Skeletal muscle satellite cell (primary cell): Measurements from ENCODE around the gene CELA3B.
"Not testable (repeated sequence)": the region's sequence is repeated elsewhere in the genome, so short reads cannot be mapped to it uniquely, and the experiment has no call there.

Source experiments
- H3K27me3 ChIP-seq: 2 replicates; pipeline ENCODE4 v1.7.0; 2013; ENCODE audit warnings: low read length; ENCODE audit not compliant: control insufficient read depth, insufficient read depth
- H3K36me3 ChIP-seq: 2 replicates; pipeline ENCODE4 v1.7.0; 2013; ENCODE audit warnings: mild to moderate bottlenecking, control low read depth, low read length; ENCODE audit not compliant: insufficient read depth
- H3K4me1 ChIP-seq: 2 replicates; pipeline ENCODE4 v1.7.0; 2013; ENCODE audit warnings: low read length; ENCODE audit not compliant: control insufficient read depth, insufficient read depth
- H3K4me2 ChIP-seq: 2 replicates; pipeline ENCODE4 v1.7.0; 2013; ENCODE audit warnings: mild to moderate bottlenecking, low read length
- H3K4me3 ChIP-seq: 2 replicates; pipeline ENCODE4 v1.7.0; 2013; ENCODE audit warnings: low read length
- H3K9ac ChIP-seq: 2 replicates; pipeline ENCODE4 v1.7.0; 2013; ENCODE audit warnings: mild to moderate bottlenecking, low read depth, low read length, moderate library complexity
- H3K9me3 ChIP-seq: replicated peaks from 2 replicates; pipeline ENCODE4 v1.7.0; 2013; ENCODE audit warnings: mild to moderate bottlenecking, control low read depth, low read length

The CELA3B gene

DNA sequence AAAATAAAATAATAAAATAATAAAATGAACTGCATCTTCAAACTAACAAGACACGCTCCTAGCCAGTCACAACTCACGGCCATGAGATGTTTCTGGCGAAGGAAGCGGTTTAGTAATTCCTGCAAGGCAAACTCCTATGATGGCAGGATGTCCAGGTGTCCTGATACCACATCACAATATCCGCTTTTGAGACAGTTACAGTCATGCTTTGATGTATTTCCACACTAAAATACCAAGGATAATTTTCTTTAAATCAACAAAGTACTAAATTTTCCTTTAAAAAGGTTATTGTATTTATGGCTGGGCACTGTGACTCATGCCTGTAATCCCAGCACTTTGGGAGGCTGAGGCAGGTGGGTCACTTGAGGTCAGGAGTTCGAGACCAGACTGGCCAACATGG, 9.6 kb upstream of the CELA3B start:
- H3K4me1 ChIP-seq = peaks cover 15% of the 10 kb centered on the region
- not testable (repeated sequence) for H3K9ac ChIP-seq, H3K4me2 ChIP-seq, H3K4me3 ChIP-seq, H3K36me3 ChIP-seq, H3K9me3 ChIP-seq, H3K27me3 ChIP-seq

DNA sequence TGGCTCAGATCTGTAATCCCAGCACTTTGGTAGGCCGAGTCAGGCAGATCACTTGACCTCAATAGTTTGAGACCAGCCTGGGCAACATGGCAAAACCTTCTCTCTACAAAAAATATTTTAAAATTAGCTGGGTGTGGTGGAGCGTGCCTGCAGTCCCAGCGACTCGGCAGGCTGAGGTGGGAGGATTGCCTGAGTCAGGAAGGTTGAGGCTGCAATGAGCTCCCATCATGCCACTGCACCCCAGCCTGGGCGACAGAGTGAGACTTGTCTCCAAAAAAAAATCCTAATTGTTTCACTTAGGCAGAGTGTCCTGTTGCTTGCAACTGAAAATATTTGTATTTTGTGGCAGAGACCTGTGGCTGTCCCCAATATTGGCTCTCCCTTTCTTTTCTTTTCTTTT, 7.8 kb upstream of the CELA3B start:
- not testable (repeated sequence) for H3K27me3 ChIP-seq, H3K4me2 ChIP-seq, H3K9me3 ChIP-seq, H3K36me3 ChIP-seq, H3K4me3 ChIP-seq, H3K9ac ChIP-seq
- H3K4me1 ChIP-seq = peaks cover 15% of the 10 kb centered on the region

DNA sequence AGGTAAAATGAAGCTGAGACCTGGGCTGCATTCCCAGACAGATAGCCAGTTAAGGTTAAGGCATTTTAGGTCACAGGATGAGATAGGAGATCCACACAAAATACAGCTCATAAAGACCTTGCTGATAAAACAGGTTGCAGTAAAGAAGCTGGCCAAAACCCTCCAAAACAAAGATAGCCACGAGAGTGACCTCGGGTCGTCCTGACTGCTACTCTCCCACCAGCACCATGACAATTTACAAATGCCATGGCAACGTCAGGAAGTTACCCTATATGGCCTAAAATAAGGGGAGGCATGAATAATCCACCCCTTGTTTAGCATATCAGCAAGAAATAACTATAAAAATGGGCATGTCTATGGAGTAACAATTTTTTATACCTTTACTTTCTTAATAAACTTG, 6.3 kb upstream of the CELA3B start:
- not testable (repeated sequence) for H3K9me3 ChIP-seq, H3K27me3 ChIP-seq, H3K36me3 ChIP-seq, H3K9ac ChIP-seq, H3K4me3 ChIP-seq, H3K4me2 ChIP-seq
- peaks cover 14% of the 10 kb centered on the region for H3K4me1 ChIP-seq

DNA sequence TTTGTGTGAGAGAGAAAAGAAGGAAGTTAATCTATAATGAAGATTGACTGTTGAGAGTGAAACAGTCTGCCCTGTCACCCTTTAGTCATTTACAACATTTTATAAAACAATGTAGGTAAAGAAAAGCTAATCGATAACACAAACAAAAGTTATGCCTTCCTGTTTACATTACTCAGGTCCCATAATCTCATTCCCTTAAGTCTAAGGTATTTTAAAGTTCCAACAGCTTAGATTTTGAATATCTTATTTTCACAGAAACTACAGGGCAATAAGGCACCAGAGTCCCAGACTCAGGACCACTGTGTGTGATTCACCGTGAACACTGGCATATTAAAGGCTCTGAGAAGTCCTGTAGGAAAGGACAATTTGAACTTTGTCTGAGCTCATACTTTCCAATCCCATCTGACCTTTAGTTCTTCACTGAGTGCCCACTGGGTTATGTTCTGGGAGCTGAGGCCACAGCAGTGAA, 3.8 kb upstream of the CELA3B start:
- H3K4me1 ChIP-seq, H3K4me2 ChIP-seq, H3K9ac ChIP-seq, H3K9me3 ChIP-seq, H3K27me3 ChIP-seq, H3K36me3 ChIP-seq, H3K4me3 ChIP-seq: not testable (repeated sequence)

DNA sequence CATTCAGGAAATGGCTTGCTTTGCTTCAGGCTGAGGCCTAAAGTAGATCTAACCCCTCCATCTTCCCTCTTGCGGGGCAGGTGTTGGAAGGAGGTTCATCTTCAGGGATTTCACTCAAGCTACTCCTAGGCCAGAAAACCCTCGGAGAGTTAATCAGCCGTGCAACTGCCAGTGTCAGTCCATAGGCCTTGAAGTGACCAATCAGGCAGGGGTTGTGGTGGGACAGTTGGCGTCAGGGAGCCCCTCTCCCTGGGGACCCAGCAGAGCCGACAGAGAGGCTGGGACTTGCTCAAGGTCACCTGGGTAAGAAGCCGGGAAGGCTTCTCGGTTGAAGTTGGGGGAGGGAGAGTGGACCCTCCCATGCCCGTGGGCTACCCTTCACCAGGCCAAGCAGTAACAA, 2.9 kb upstream of the CELA3B start:
- not testable (repeated sequence) for H3K9me3 ChIP-seq, H3K4me1 ChIP-seq, H3K4me3 ChIP-seq, H3K36me3 ChIP-seq, H3K9ac ChIP-seq, H3K4me2 ChIP-seq, H3K27me3 ChIP-seq

DNA sequence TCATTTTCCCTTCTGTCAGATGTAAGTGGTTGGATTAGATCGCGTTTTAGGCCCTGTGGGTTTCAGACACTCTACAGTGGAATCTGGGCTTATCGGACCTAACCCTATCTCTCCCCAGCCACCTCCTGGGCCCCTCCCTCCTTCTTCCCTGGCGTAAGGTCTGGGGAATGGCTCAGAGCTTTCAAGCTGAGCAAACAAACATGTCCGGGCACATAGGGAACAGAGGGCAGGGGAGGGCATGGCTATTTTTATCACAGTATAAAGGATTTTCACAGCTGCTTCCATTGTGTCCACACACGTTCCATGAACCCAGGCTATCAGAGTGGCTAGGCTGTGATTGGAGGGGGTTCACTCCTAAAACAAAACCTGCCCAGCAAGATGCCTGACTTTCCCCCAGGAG, 2.1 kb upstream of the CELA3B start:
- not testable (repeated sequence) for H3K4me1 ChIP-seq, H3K36me3 ChIP-seq, H3K4me3 ChIP-seq, H3K4me2 ChIP-seq, H3K9ac ChIP-seq, H3K9me3 ChIP-seq, H3K27me3 ChIP-seq

DNA sequence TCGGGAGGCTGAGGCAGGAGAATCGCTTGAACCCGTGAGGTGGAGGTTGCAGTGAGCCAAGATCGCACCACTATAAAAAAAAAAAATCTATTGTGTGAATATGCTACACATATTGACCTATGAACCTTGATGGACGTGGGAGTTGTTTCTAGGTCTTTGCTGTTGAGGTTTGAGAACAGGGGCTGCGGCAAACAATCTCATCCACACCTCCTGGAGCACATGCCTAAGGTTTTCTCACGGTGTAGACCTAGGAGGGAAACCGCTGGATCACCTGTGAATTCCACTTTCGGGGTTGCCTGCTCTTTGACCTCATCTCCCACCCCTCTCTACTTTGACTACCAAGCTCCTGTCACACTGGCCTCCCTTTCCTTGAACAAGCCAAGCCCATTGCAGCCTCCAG, 1.5 kb upstream of the CELA3B start:
- H3K9ac ChIP-seq, H3K4me1 ChIP-seq, H3K27me3 ChIP-seq, H3K9me3 ChIP-seq, H3K4me2 ChIP-seq, H3K36me3 ChIP-seq, H3K4me3 ChIP-seq: not testable (repeated sequence)

DNA sequence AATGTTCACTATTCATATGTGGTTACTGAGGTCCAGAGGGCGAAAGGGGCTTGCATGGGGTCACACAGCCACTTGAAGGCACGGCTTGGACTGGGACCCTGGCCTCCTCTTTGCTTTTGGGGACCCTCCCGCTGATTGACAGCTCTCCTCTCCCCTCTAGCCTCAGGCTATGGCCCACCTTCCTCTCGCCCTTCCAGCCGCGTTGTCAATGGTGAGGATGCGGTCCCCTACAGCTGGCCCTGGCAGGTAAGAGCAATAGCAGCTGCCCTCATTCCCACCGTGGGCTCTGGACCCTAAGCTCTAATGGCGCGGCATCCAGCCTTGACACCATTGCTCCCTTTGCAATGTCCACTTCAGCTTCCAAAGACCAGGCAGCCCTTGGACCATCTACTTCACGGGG, 1.4 kb downstream of the CELA3B start:
- not testable (repeated sequence) for H3K9me3 ChIP-seq, H3K4me3 ChIP-seq, H3K27me3 ChIP-seq, H3K4me2 ChIP-seq, H3K36me3 ChIP-seq, H3K4me1 ChIP-seq, H3K9ac ChIP-seq

DNA sequence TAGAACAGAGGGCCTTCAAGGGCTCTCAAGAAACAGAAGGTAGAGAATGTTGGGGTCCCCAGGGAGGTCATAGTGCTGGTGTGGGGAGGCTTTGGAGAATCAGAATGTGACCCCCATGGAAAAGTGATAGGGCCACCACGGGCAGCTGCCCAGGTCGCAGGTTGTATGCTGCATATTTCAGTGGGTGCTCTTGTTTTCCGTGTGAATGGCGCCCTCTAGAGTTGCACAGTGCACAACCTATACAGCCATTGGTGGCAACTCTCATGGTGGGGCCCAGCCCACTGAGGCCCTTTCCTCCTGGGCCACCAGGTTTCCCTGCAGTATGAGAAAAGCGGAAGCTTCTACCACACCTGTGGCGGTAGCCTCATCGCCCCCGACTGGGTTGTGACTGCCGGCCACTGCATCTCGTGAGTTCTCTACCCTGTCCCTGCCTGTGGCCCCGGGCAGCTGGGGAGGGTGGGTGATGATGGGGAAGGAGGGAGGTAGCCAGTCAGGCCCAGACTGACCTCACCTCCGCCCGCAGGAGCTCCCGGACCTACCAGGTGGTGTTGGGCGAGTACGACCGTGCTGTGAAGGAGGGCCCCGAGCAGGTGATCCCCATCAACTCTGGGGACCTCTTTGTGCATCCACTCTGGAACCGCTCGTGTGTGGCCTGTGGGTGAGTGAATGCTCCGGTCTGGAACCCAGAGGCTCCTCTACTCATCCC, 3.8 kb downstream of the CELA3B start:
- not testable (repeated sequence) for H3K27me3 ChIP-seq, H3K36me3 ChIP-seq, H3K4me2 ChIP-seq, H3K9ac ChIP-seq, H3K4me1 ChIP-seq, H3K9me3 ChIP-seq, H3K4me3 ChIP-seq

DNA sequence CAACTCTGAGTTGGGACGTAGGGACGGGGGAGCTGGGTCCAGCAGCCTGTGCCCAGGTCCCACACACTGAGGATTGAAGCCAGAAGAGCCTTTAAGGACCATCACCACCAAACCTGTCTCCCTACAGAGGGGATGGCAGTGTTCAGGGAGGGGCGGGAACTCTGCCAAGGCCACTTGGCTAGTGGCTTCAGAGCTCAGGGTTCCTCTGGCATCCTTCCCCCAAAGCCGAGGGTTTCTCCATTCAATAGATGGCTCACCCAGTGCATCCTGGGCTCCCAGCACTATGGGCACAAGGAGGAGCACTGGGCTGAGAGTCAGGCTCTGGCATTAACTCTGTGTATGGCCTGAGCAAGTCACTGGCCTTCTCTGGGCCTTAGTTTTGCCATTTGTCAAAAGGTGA, 4.4 kb downstream of the CELA3B start:
- H3K9me3 ChIP-seq, H3K4me2 ChIP-seq, H3K27me3 ChIP-seq, H3K4me1 ChIP-seq, H3K36me3 ChIP-seq, H3K9ac ChIP-seq, H3K4me3 ChIP-seq: not testable (repeated sequence)

DNA sequence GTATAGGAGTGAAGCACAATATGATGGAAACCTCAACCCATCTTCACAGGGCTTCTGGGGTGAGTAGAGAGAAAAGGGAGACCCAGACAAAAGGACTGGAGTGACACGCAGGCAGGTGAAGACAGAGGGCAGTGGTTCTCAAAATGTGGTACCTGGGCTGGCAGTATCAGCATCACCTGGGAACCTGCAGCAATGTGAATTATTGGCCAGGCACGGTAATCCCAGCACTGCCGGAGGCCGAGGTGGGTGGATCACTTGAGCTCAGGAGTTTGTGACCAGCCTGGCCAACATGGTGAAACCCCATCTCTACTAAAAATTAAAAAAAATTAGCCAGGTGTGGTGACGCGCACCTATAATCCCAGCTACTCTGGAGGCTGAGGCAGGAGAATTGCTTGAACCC, 5.3 kb downstream of the CELA3B start:
- H3K9me3 ChIP-seq, H3K4me3 ChIP-seq, H3K36me3 ChIP-seq, H3K9ac ChIP-seq, H3K27me3 ChIP-seq, H3K4me2 ChIP-seq, H3K4me1 ChIP-seq: not testable (repeated sequence)

DNA sequence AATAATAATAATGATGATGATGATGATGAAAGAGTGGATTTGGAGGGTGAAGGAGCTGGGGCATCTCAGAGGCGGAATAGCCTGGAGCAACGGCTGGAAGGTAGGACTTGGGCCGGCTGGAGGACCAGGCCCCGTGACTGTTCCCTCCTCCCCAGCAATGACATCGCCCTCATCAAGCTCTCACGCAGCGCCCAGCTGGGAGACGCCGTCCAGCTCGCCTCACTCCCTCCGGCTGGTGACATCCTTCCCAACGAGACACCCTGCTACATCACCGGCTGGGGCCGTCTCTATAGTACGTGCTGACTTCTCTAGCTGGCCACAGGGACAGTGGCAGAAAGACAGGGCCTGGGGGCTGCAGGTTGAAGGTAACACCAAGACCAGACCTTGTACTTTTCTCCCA, 6.7 kb downstream of the CELA3B start:
- H3K4me1 ChIP-seq, H3K27me3 ChIP-seq, H3K36me3 ChIP-seq, H3K9me3 ChIP-seq, H3K4me2 ChIP-seq, H3K9ac ChIP-seq, H3K4me3 ChIP-seq: not testable (repeated sequence)
